Tibial nerve (tissue), 4 donors: ENCODE data around the gene KLHDC10.

Experiments used
- CTCF ChIP-seq, 5 experiments: fragments of 200-600 bp in 3 of 5; fragments of 450-650 bp in 2 of 5; sonication (generic) in 3 of 5; IDR thresholded peaks; one replicate each; pipeline ENCODE4 v1.5.1; 2016 to 2019; ENCODE audit warnings: antibody characterized with exemption in 5 of 5, mild to moderate bottlenecking in 3 of 5, moderate library complexity in 2 of 5
- EP300 ChIP-seq, 2 donors: sonication (generic); formaldehyde crosslinking; IDR thresholded peaks; one replicate each; pipeline ENCODE4 v1.6.1; 2017; ENCODE audit warnings: antibody characterized with exemption in 2 of 2, mild to moderate bottlenecking in 1 of 2
- POLR2A ChIP-seq, 2 donors: fragments of 450-650 bp; IDR thresholded peaks; one replicate each; pipeline ENCODE4 v1.6.1; 2017; ENCODE audit warnings: antibody characterized with exemption in 2 of 2, mild to moderate bottlenecking in 2 of 2, moderate library complexity in 2 of 2

- TF ChIP-seq CTCF (IDR thresholded peaks at IDR 0.05), result no peak
- no peak for TF ChIP-seq POLR2A (IDR thresholded peaks at IDR 0.05)
- no peak for TF ChIP-seq EP300 (IDR thresholded peaks at IDR 0.05)
Measured at GRCh38 chr7:130091999-130092398, 21.7 kb downstream of the KLHDC10 start.
